NCI-H2227 (cell line): Measurements from ENCODE around the gene EXOSC1.
"Not testable (repeated sequence)": the region's sequence is repeated elsewhere in the genome, so short reads cannot be mapped to it uniquely, and the experiment has no call there.

Source experiments
- DNase-seq: peaks from one replicate; lab custom pipeline; 2025; ENCODE audit not compliant: unreplicated experiment; lab: John Stamatoyannopoulos, UW

Gene EXOSC1, protein sequence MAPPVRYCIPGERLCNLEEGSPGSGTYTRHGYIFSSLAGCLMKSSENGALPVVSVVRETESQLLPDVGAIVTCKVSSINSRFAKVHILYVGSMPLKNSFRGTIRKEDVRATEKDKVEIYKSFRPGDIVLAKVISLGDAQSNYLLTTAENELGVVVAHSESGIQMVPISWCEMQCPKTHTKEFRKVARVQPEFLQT

GRCh38 chr10:97445722-97446639 is at the start of gene EXOSC1, which contains the start of gene ZDHHC16:
TSS of gene EXOSC1 (minus strand) at chr10:97446006. CDS start at chr10:97445985, 21 bp downstream.
TSS of gene ZDHHC16 (plus strand) at chr10:97446175. CDS start at chr10:97451676, 5,501 bp downstream.
- DNase-seq, result peak; percentile 93

DNA sequence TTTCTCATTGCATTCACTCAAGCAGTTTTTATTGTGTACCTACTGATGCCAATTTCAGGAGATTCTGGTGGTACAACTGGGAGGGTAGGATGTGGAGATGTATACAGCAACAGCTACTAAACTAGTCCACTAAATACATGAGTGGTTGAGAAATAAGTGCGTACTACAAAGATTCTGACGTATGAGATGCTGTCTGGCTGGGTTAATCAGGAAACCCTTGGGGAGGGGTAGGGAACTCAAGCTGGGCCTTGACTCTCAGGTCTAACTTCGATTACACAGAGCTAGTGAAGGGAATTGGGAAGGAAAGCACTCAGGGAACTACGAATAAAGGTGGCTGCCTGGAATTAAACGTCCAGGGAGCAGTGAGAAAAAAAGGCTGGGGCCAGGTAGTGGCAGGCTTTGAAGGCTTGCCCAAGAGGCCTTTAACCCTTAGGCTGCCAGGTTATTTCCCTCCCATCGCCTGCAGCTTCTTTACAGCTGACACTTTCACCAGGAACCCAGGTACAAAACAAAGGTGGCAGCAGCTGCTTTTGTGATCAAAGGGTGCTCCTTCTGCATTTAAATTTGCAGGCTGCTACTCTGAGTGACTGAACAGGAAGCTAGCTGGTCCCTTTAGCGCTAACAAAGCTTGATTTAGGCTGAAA is 49.2 kb upstream of the EXOSC1 start:
- no peak for DNase-seq

- no peak for DNase-seq
Observed at GRCh38 chr10:97494151-97494550, 48.3 kb upstream of the EXOSC1 start.

- no peak for DNase-seq
Observed at GRCh38 chr10:97490592-97490991, 44.8 kb upstream of the EXOSC1 start.

- DNase-seq, result no peak
Observed at GRCh38 chr10:97485647-97486281, 40.0 kb upstream of the EXOSC1 start.

DNA sequence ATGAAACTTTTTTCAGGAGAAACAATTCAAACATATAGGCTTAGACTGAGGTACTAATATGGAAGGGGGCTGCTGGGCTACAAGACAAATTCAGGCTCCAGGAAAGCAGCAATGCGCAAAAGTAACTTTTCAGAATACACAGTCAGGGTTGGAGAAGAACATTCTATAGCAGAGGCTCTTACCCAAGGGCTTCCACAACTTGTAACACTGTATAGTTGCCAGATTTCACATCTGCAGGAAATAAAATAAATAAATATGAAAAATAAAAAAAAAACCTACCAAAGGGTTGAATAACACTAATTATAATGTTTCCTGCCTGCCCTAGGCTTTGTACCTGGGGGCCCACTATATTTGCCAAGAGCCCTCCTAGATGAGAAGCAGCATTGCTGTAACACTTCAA is 38.1 kb upstream of the EXOSC1 start:
- no peak for DNase-seq

DNA sequence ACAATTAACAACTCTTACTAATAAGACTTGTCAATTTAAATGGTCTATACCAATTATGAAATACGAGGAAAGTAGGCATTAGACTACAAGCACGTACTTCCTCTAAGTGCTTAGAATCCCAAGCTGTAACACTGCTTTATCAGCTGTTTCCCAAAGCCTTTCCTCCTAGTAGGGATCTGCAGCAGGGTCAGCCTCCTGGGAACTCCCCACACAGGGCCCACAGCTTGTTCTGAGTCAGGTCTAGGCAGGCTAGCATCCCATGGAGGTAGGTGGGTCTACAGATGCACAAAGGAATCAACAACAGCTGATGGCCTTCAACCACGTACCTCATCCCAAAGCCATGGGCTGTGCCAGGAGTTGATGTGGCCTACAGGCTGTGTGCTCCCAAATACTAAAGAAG is 37.7 kb upstream of the EXOSC1 start:
- DNase-seq, result no peak

DNA sequence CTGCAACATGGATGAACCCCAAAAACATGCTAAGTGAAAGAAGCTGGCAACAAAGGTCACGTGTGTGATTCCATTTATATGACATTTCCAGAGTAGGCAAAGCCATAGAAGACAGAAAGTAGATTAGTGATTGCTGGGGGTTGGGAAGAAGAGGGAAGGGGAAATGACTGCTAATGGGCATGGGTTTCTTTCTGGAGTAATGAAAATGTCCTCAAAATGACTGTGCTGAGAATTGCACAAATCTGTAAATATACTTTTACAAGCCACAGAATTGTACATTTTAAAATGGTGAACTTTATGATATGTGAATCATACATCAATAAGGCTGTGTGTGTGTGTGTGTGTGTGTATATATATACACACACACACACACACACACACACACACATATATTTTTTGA is 36.6 kb upstream of the EXOSC1 start:
- DNase-seq, result no peak

GRCh38 chr10:97481071-97481470 is 35.3 kb upstream of the EXOSC1 start:
- no peak for DNase-seq

DNA sequence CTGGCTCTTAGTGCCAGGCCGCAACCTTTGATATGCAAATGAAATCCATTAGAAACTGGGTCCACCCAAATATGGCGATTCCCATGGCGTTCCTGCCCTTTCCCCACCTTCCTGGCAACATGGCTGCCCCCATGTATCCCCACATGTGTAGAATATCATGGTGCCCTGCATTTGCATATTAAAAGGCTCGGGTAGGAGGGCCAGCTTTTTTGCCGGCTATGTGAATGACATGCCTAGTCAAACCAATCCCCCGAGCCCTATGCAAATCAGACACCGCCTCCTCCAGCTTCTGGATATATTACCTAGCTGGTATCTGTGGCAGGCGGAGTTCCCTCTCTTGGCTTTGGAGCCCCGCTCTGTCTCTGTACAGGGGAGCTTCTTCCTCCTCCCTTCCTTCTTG is 34.1 kb upstream of the EXOSC1 start:
- DNase-seq, result no peak

GRCh38 chr10:97479410-97479809 is 33.6 kb upstream of the EXOSC1 start:
- DNase-seq, result not testable (repeated sequence)

- DNase-seq, result no peak
Observed at GRCh38 chr10:97475936-97476594, 30.3 kb upstream of the EXOSC1 start.

GRCh38 chr10:97474918-97475317 is 29.1 kb upstream of the EXOSC1 start:
- DNase-seq, result no peak

- DNase-seq, result not testable (repeated sequence)
Observed at GRCh38 chr10:97468781-97469180, 23.0 kb upstream of the EXOSC1 start.

- no peak for DNase-seq
Observed at GRCh38 chr10:97468162-97468561, 22.4 kb upstream of the EXOSC1 start.

- no peak for DNase-seq
Observed at GRCh38 chr10:97466755-97467154, 20.9 kb upstream of the EXOSC1 start.

GRCh38 chr10:97465982-97466381 is 20.2 kb upstream of the EXOSC1 start:
- DNase-seq, result no peak

- DNase-seq, result no peak
Observed at GRCh38 chr10:97464226-97464625, 18.4 kb upstream of the EXOSC1 start.

- DNase-seq, result peak; percentile 4
Observed at GRCh38 chr10:97463363-97464132, 17.7 kb upstream of the EXOSC1 start.

GRCh38 chr10:97462309-97462708 is 16.5 kb upstream of the EXOSC1 start:
- no peak for DNase-seq
